Smooth muscle cell of the brain vasculature (primary cell): Measurements from ENCODE around the gene LCP1.

Source experiments
- DNase-seq: peaks from one replicate; pipeline ENCODE4 v3.0.0-alpha.2; 2012; ENCODE audit warnings: low read depth, low spot score

Gene LCP1

GRCh38 chr13:46101002-46101401 is 81.0 kb downstream of the LCP1 start:
- DNase-seq: no peak

GRCh38 chr13:46100191-46100815 is 81.7 kb downstream of the LCP1 start:
- no peak for DNase-seq

- DNase-seq: no peak
These were observed 84.3 kb downstream of the LCP1 start for GRCh38 chr13:46097663-46098062.

GRCh38 chr13:46097015-46097414 is 85.0 kb downstream of the LCP1 start:
- DNase-seq: no peak

DNA sequence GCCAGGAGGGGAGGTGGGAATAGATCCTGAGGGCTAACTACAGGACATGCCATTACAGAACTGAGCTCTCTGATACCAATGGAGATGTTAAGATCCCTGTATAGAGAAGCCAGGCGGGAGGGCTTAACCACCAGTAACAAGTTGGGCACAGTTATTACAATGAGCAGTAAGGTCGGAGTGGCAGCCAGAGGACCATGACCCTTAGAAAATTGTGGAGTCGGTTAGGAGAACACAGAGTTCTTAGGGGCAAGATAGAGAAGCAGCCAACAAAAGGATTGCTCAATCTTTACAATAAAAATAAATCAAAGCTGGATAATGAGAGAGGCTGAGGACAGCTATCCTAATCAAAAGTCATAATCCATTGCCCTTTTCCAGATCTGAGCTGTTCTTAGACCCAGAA is 87.5 kb downstream of the LCP1 start:
- DNase-seq: no peak

DNA sequence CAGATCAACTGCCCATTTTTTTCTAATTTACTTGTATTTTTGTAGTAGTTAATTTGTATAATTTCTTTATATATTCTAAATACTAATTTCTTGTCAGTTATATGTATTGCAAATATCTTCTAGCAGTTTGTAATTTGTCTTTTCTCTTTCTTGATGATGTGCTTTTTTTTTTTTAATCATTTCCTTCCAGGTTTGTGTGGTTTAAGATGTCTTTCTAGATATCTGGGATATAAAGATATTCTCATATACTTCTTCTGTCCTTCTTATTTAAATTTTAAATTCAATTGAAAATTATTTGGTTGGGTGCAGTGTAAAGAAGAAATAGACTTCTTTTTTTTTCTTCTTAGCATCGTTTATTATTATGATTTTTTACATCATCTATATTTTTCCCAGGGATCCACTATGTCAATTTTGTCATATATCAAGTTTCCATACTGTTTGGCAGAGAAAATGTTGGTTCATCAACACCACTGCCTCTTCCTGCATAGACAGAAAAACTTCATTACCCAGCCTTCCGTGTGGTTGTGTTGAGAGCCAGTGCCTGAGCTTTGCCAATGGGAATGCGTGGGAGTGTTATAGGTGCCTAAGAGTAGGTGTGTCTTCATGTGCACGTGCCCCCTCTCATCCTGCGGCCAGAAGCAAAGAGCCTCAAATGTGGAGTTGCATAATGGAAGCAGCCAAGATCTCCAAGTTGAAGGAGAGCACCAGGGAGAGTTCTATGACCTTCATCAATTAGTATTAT is 93.0 kb downstream of the LCP1 start:
- no peak for DNase-seq

DNA sequence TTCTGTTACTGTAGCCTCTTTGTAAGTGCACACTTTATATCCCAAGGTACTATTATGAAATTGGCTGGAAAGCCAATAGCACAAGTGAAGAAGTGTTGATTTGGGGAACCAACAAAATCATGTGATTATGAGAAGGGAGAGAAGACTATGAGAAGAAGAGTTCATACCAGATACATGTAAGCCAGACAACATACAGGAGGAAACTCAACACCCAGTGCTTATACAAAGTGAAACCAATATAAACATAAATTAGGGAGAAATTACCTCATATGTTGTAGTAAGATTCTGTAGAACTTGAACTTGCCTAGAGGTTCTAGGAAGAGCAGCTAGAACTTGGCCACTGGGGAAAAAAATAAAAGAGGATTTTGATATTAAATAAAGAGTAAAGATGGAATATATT is 94.5 kb downstream of the LCP1 start:
- no peak for DNase-seq

GRCh38 chr13:46086985-46087384 is 95.0 kb downstream of the LCP1 start:
- no peak for DNase-seq

- no peak for DNase-seq
These were observed 95.5 kb downstream of the LCP1 start for GRCh38 chr13:46086421-46086922.

DNA sequence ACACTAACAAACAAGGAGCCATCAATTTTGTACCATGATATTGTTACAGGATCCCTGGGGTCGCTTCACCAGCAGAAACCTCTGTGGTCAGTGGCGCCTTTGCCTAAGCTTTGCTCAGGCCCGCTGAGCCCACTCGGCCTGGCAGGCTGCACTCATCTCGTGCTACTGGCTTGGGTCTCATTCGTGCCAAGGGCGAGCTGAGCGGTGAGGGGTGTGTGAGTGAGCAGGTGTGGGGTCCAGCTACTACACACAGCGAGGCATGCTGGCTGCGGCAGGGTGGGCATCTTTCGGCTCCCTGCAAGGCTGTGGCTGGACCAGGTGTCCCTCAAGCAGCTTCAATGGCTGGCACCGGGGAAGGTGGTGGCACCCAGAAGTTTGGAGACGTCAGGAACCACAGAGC is 96.2 kb downstream of the LCP1 start:
- DNase-seq: no peak

- no peak for DNase-seq
These were observed 99.7 kb downstream of the LCP1 start for GRCh38 chr13:46082324-46082723.

- DNase-seq: no peak
These were observed 102.2 kb downstream of the LCP1 start for GRCh38 chr13:46079770-46080169.

GRCh38 chr13:46077265-46077664 is 104.7 kb downstream of the LCP1 start:
- DNase-seq: no peak

- DNase-seq: no peak
These were observed 105.2 kb downstream of the LCP1 start for GRCh38 chr13:46076827-46077226.
